Activated gamma-delta T cell (primary cell): Measurements from ENCODE around the gene MTMR1.

Source experiments
- DNase-seq: peaks from one replicate; lab custom pipeline; 2025; lab: John Stamatoyannopoulos, UW

The MTMR1 gene

GRCh38 chrX:150762258-150763165, 69.3 kb downstream of the MTMR1 start:
- no peak for DNase-seq

- no peak for DNase-seq
These were observed 70.2 kb downstream of the MTMR1 start for GRCh38 chrX:150763303-150763797.

- no peak for DNase-seq
These were observed 70.6 kb downstream of the MTMR1 start for GRCh38 chrX:150763810-150764209.

- DNase-seq: no peak
These were observed 72.0 kb downstream of the MTMR1 start for GRCh38 chrX:150765237-150765636.

- no peak for DNase-seq
These were observed 72.7 kb downstream of the MTMR1 start for GRCh38 chrX:150765782-150766350.

- no peak for DNase-seq
These were observed 73.3 kb downstream of the MTMR1 start for GRCh38 chrX:150766351-150767044.

GRCh38 chrX:150767045-150767395, 73.8 kb downstream of the MTMR1 start:
- no peak for DNase-seq

- DNase-seq: no peak
These were observed 74.4 kb downstream of the MTMR1 start for GRCh38 chrX:150767475-150768131.

- no peak for DNase-seq
These were observed 74.9 kb downstream of the MTMR1 start for GRCh38 chrX:150768132-150768485.

GRCh38 chrX:150768580-150769190, 75.5 kb downstream of the MTMR1 start:
- DNase-seq: no peak

GRCh38 chrX:150769408-150769807, 76.2 kb downstream of the MTMR1 start:
- no peak for DNase-seq

GRCh38 chrX:150770623-150771022, 77.4 kb downstream of the MTMR1 start:
- no peak for DNase-seq

- DNase-seq: no peak
These were observed 77.9 kb downstream of the MTMR1 start for GRCh38 chrX:150771116-150771515.

GRCh38 chrX:150772150-150772970, 79.2 kb downstream of the MTMR1 start:
- no peak for DNase-seq

- no peak for DNase-seq
These were observed 79.9 kb downstream of the MTMR1 start for GRCh38 chrX:150773117-150773516.

- no peak for DNase-seq
These were observed 80.4 kb downstream of the MTMR1 start for GRCh38 chrX:150773634-150774033.

- DNase-seq: no peak
These were observed 81.8 kb downstream of the MTMR1 start for GRCh38 chrX:150774798-150775568.

GRCh38 chrX:150775569-150776350, 82.6 kb downstream of the MTMR1 start:
- no peak for DNase-seq

GRCh38 chrX:150777328-150777992, 84.3 kb downstream of the MTMR1 start:
- no peak for DNase-seq
